ENCODE data around the gene CENPC. TPM values are rescaled to one million over a fixed set of nuclear protein-coding genes. Genes with fewer than 3 reads are reported as not detected.
"Not testable (repeated sequence)": the region's sequence is repeated elsewhere in the genome, so short reads cannot be mapped to it uniquely, and the experiment has no call there.

CENPC gene
- total RNA-seq, 4 donors from 2014 or later = 18.9 to 39.6 (median 24.0) TPM

DNA sequence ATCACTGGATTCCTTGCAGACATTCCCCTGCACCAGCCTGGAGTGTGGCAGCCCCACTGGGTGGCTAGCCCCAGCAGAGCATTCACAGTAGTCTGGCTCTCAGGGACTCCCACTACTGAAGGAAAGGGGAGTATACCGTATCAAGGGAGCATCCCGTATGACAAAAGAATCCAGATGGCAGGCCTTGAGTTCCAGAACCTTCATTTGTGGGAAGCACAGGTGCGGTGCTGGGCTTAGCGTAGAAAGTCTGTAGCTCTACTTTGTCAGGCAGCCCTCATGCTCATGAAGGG lies 79.6 kb downstream of the CENPC start:
- 45 to 64% methylated on average over 2 to 4 of the region's 4 CpGs for WGBS, 2 donors

DNA sequence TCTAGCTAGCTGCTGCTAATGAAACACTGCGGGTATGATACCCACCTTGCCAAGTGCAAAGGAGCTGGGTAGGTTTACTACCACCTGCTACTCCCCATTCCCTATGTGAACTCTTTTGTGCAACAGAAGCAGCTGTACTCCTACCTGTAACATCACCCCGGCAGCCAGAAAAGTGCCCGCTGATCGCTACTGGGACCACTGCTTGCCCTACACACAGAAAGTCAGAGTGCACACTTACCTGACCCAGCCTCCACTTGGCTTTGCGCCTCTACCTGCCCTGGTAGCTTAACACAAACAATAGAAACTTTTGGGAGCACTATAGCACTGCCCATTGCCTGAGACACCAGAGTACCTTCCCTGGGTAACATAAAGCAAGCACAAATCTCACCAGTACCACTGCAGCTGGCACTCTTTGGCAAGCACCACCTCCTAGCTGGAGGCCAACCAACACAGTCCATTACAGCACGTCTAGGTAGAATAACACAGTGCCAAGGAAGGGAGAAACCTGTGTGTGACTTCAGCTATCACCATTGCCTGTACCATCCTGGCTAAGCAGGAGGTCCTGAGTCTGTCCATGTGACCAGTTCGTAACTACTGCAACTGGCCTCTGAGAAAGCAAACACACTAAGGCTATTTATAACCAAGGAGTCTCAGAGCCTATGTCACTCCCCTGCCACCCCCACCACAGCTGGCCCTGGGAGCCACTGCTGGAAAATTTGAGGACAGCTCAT lies 80.1 kb downstream of the CENPC start:
- no peak for TF ChIP-seq POLR2A (IDR thresholded peaks at IDR 0.05)
- TF ChIP-seq, protein P1, sequence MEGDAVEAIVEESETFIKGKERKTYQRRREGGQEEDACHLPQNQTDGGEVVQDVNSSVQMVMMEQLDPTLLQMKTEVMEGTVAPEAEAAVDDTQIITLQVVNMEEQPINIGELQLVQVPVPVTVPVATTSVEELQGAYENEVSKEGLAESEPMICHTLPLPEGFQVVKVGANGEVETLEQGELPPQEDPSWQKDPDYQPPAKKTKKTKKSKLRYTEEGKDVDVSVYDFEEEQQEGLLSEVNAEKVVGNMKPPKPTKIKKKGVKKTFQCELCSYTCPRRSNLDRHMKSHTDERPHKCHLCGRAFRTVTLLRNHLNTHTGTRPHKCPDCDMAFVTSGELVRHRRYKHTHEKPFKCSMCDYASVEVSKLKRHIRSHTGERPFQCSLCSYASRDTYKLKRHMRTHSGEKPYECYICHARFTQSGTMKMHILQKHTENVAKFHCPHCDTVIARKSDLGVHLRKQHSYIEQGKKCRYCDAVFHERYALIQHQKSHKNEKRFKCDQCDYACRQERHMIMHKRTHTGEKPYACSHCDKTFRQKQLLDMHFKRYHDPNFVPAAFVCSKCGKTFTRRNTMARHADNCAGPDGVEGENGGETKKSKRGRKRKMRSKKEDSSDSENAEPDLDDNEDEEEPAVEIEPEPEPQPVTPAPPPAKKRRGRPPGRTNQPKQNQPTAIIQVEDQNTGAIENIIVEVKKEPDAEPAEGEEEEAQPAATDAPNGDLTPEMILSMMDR (IDR thresholded peaks at IDR 0.05) = no peak
- 92 to 95% methylated on average over 7 of the region's 7 CpGs for WGBS, 2 donors

More for the DNA sequence above, 79.6 kb downstream of the CENPC start:
- no peak for TF ChIP-seq POLR2A (IDR thresholded peaks at IDR 0.05)
- TF ChIP-seq, protein P1 (IDR thresholded peaks at IDR 0.05) = no peak
- intact Hi-C loops (cut with DNase I; ENCODE audit: low total_unique reads) = no loop called here
- DNase-seq (ENCODE audit: low spot score in 2 of 2) = no peak
- H3K4me3 ChIP-seq (ENCODE audit: low read depth, poor library complexity, severe bottlenecking) = no peak overlapping the region

DNA sequence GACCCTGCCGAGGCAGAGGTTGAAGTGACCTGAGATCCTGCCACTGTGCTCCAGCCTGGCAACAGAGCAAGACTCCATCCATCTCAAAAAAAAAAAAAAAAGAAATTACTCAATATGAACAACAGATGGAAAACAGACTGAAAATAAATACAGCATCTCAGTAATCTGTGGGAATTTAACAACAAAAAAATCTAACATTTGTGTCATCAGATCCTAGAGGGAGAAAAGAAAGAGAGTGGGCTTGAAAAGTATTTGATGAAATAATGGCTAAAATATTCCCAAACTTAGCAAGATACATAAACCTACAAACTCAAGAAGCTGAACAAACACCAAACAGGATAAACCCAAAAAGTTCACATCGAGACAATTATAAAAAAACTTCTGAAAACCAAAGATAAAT lies 84.7 kb downstream of the CENPC start:
- intact Hi-C loops (cut with DNase I; ENCODE audit: low total_unique reads) = no loop called here
- DNase-seq (ENCODE audit: low spot score in 2 of 2) = no peak
- TF ChIP-seq, protein P1 (IDR thresholded peaks at IDR 0.05) = no peak
- no peak for TF ChIP-seq POLR2A (IDR thresholded peaks at IDR 0.05)
- 69 to 75% methylated on average over 2 of the region's 2 CpGs for WGBS, 2 donors
- no peak overlapping the region for H3K4me3 ChIP-seq (ENCODE audit: low read depth, poor library complexity, severe bottlenecking)

More for the DNA sequence above, 80.1 kb downstream of the CENPC start:
- DNase-seq (ENCODE audit: low spot score in 2 of 2) = no peak
- H3K4me3 ChIP-seq (ENCODE audit: low read depth, poor library complexity, severe bottlenecking) = no peak overlapping the region
- intact Hi-C loops (cut with DNase I; ENCODE audit: low total_unique reads) = no loop called here

DNA sequence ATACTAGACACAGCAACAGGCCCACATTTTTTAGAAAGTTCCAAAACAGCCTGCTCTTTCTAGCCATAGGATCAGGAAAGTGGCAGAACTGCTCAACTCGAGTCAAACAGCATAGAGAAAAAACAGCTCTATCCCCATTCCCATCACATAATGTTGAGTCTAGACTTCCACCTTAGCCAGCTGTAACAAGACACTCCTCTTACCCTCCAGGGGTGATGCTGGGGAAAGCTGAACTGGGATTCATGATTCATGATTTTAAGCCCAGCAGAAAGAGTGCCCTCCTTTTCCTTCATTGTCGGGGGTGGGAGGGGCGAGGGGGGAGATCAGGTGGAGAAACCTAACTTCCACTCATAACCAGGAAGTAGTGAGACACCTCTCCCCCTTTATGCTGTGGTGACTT lies 86.1 kb downstream of the CENPC start:
- no peak overlapping the region for H3K4me3 ChIP-seq (ENCODE audit: low read depth, poor library complexity, severe bottlenecking)
- 68 to 87% methylated on average over 3 of the region's 3 CpGs for WGBS, 2 donors
- no peak for DNase-seq (ENCODE audit: low spot score in 2 of 2)
- intact Hi-C loops (cut with DNase I; ENCODE audit: low total_unique reads) = no loop called here
- TF ChIP-seq, protein P1 (IDR thresholded peaks at IDR 0.05) = no peak
- no peak for TF ChIP-seq POLR2A (IDR thresholded peaks at IDR 0.05)

DNA sequence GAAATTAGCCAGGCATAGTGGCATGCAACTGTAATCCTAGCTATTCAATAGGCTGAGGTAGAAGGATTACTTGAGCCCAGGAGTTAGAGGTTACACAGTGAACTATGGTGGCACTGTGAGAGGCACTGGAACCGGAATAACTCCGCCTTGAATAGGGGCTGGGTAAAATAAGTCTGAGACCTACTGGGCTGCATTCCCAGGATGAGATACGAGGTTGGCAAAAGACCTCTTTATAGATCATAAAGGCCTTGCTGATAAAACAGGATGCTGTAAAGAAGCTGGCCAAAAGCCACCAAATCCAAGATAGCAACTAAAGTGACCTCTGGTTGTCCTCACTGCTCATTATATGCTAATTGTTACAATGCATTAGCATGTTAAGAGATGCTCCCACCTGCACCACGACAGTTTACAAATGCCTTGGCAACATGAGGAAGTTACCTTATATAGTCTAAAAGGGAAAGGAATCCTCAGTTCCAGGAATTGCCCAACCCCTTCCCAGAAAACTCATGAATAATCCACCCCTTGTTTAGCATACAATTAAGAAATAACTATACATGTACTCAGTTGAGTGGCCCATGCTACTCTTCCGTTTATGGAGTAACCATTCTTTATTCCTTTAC lies 88.6 kb downstream of the CENPC start:
- intact Hi-C loops (cut with DNase I; ENCODE audit: low total_unique reads) = no loop called here
- no peak for DNase-seq (ENCODE audit: low spot score in 2 of 2)
- H3K4me3 ChIP-seq (ENCODE audit: low read depth, poor library complexity, severe bottlenecking) = no peak overlapping the region
- TF ChIP-seq POLR2A (IDR thresholded peaks at IDR 0.05) = no peak
- TF ChIP-seq, protein P1 (IDR thresholded peaks at IDR 0.05) = no peak
- 80 to 86% methylated on average over 5 of the region's 5 CpGs for WGBS, 2 donors

DNA sequence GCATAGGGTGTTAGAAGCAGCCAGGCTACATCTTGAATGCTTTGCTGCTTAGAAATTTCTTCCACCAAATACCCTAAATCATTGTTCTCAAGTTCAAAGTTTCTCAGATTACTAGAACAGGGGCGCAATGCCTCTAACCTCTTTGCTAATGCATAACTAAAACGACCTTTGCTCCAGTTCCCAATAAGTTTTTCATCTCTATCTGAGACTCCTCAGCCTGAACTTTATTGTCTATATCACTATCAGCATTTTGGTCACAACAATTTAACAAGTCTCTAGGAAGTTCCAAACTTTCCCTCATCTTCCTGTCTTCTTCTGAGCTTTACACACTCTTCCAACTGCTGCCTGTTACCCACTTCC lies 92.5 kb downstream of the CENPC start:
- DNase-seq (ENCODE audit: low spot score in 2 of 2); H3K4me3 ChIP-seq (ENCODE audit: low read depth, poor library complexity, severe bottlenecking); intact Hi-C loops (cut with DNase I; ENCODE audit: low total_unique reads): not testable (repeated sequence)
- 83 to 94% methylated on average over 2 of the region's 2 CpGs for WGBS, 2 donors

Measured in lower leg skin (tissue), 4 donors.